GM18951 (cell line): ENCODE measurements around the gene CENPF.

Experiments used
- POLR2A ChIP-seq: IDR thresholded peaks from 4 replicates; pipeline ENCODE4 v1.6.1; 2011; ENCODE audit warnings: mild to moderate bottlenecking; ENCODE audit not compliant: insufficient read length, insufficient read depth; ENCODE audit errors: extremely low read depth
- in situ Hi-C: fragments of 300-500 bp; cut with MboI; formaldehyde crosslinking; loops from one replicate; pipeline ENCODE4 v1.12.0; 2022; ENCODE audit warnings: low sequenced_read_pairs, mixed read lengths, inconsistent platforms; ENCODE audit not compliant: unreplicated experiment

Gene CENPF

DNA sequence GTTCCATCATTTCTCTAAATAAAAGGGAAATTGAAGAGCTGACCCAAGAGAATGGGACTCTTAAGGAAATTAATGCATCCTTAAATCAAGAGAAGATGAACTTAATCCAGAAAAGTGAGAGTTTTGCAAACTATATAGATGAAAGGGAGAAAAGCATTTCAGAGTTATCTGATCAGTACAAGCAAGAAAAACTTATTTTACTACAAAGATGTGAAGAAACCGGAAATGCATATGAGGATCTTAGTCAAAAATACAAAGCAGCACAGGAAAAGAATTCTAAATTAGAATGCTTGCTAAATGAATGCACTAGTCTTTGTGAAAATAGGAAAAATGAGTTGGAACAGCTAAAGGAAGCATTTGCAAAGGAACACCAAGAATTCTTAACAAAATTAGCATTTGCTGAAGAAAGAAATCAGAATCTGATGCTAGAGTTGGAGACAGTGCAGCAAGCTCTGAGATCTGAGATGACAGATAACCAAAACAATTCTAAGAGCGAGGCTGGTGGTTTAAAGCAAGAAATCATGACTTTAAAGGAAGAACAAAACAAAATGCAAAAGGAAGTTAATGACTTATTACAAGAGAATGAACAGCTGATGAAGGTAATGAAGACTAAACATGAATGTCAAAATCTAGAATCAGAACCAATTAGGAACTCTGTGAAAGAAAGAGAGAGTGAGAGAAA lies 38.4 kb downstream of the CENPF start:
- in situ Hi-C loops: no loop called here
- no peak for TF ChIP-seq POLR2A

GRCh38 chr1:214643030-214643429 lies 40.0 kb downstream of the CENPF start:
- in situ Hi-C loops: no loop called here
- no peak for TF ChIP-seq POLR2A

DNA sequence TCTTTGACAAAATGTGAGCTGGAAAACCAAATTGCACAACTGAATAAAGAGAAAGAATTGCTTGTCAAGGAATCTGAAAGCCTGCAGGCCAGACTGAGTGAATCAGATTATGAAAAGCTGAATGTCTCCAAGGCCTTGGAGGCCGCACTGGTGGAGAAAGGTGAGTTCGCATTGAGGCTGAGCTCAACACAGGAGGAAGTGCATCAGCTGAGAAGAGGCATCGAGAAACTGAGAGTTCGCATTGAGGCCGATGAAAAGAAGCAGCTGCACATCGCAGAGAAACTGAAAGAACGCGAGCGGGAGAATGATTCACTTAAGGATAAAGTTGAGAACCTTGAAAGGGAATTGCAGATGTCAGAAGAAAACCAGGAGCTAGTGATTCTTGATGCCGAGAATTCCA lies 42.7 kb downstream of the CENPF start:
- in situ Hi-C loops: no loop called here
- no peak for TF ChIP-seq POLR2A

- TF ChIP-seq POLR2A: no peak
- in situ Hi-C loops: no loop called here
These were observed 45.8 kb downstream of the CENPF start for GRCh38 chr1:214648801-214649200.

DNA sequence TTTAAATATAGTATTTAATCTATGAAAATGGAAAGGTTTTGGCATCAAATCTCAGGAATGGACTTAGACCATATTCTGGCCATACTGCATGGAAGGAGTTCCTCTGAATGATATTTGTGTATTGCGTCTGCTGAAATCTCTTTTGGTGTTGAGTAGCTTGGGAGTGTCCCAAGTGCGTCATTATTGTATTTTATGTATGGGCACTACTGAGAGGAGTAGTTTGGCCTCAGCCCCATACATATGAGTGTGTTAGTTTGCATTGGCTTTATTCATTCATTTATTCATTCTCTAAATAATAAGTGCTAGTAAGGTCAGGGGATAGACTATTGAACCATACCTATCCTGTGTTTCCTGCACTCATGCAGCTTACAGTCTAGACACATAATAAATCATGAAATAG lies 46.6 kb downstream of the CENPF start:
- TF ChIP-seq POLR2A: no peak
- in situ Hi-C loops: no loop called here

DNA sequence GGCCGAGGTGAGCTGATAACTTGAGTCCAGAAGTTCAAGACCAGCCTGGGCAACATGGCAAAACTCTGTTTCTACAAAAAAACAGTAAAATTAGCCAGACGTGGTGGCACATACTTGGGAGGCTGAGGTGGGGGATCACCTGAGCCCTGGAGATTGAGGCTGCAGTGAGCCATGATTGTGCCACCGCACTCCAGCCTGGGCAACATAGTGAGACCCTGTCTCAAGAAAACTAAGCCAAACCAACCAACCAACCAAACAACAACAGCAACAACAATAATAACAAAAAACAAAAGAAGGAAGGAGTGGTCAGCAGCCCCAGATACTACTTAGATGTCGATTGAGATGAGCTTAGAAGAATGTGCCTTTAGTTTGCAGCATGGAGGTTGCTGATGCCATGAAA lies 47.7 kb downstream of the CENPF start:
- TF ChIP-seq POLR2A: no peak
- in situ Hi-C loops: no loop called here

DNA sequence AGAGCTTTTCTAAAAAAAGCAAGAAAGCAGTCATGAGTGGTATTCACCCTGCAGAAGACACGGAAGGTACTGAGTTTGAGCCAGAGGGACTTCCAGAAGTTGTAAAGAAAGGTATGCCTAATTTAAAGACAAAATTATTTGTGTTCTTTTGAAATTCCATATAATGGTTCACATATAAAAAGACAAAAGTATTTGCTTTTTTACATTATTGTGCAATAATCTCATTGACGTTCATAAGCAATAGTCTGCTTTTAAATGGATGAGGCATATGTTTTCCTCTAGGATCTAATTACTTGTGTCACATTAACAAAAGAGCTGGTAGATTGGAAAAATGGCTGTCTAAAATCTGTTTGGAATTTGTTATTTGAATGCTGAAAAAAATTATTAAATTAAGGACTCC lies 54.3 kb downstream of the CENPF start:
- in situ Hi-C loops: no loop called here
- TF ChIP-seq POLR2A: no peak

DNA sequence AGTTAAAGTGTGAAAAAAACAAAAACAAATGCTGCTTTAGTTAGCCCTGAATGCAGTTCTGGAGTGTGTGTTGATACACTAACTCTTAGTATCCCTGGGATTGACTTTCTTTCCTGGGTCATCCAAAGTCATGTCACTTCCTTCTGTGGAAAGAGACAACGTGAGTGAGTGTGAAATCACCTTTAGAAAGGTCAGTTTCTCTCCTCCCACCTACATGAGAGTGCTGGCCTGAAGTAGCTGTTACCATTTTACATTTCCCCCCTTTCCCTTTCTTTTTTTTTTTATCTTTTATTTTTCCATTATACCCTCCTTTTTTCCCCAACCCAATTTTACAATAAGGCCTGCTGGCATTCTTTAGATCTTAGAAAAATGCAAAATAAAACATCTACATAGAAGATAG lies 55.2 kb downstream of the CENPF start:
- in situ Hi-C loops: no loop called here
- no peak for TF ChIP-seq POLR2A

DNA sequence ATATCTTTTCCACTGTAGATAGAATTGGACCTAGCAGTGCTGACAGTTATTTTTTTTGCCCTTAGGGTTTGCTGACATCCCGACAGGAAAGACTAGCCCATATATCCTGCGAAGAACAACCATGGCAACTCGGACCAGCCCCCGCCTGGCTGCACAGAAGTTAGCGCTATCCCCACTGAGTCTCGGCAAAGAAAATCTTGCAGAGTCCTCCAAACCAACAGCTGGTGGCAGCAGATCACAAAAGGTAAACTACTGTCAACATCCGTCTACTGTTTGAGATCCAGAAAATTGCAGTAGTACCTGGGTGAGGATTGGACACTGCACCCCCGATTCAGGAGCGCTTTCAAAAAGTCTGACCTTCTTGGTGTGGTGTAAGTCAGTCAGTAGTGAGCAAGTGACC lies 55.8 kb downstream of the CENPF start:
- no peak for TF ChIP-seq POLR2A
- in situ Hi-C loops: no loop called here

GRCh38 chr1:214660190-214660589 lies 57.2 kb downstream of the CENPF start:
- in situ Hi-C loops: no loop called here
- TF ChIP-seq POLR2A: no peak

DNA sequence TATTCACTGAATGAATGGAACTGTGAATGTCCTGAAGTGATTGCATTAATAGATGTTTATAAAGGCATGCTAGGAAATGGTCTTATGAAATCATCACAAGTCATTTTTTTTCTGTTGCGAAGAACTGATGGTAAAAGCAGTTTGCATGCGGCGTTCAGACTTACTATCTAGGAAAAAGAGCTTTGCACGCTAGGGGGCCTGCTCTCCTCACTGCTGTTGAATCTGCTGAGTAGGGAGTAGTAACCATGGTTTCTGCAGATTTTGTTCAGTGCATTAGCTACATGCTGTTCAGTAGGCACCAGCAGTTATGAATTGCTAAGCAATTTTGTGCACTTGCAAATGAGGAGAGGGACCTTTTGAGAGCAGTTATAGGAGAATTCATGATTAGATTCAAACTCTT lies 57.9 kb downstream of the CENPF start:
- in situ Hi-C loops: no loop called here
- no peak for TF ChIP-seq POLR2A

DNA sequence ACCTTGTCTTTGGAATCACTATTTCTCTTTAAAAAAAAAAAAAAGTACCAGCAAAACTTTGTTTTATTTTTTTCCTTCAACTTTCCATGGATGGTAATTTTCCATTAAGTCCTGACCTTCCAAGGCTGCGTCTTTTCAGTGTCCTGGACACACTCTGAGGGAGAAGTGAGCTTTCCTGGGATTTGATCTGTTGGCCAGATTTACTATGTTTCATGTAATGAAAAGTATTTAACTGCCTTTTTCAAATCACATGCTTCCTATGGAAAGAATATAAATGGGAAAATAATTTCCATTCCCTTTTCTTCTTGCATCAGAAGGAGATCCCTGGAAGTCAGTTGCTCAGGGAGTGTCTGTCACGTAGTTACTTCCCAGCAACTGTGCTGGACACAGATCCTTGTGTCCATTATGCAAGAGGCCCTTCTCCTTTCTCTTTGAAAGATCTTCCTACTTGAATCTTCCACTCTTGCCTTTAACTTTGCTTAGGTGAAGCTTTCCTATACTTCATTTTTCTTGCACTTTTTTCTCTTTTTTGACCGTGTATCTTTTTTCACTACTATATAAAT lies 59.3 kb downstream of the CENPF start:
- in situ Hi-C loops: no loop called here
- TF ChIP-seq POLR2A: no peak

DNA sequence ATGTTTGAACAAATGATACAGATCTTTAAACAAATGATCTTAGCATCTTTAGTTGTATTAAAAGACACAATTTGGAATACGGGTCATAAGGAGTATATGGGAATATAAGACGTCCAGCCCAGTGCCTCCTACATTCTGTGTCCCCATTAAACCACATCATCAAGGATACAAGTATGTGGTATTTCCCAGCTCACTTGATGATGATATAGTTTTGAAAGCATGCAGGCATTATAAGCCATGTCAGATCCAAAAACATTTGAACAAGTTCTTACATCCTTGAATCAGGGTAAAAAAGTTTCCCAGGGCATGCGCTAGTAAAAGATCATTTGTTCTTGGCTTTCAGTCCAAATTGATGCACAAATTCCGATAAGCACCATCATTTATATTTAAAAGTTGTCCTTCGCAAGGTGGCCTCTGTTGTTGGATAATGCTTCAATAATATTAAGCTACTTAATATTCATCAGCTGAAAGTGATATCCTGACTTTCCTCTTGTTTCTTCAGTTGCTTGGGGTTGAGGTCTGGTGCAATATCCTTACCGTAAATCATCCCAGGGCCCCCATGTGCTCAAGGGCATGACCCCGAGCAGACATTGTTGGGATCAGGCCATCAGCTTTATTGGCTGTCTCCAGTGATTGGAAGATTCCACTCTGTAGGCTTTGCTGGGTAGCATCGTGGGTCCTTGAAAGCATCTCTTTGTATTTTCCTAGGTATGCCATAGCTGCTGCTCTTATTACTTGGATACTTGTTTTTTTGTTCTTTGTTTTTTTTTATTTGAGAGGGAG lies 61.8 kb downstream of the CENPF start:
- no peak for TF ChIP-seq POLR2A
- in situ Hi-C loops: no loop called here

DNA sequence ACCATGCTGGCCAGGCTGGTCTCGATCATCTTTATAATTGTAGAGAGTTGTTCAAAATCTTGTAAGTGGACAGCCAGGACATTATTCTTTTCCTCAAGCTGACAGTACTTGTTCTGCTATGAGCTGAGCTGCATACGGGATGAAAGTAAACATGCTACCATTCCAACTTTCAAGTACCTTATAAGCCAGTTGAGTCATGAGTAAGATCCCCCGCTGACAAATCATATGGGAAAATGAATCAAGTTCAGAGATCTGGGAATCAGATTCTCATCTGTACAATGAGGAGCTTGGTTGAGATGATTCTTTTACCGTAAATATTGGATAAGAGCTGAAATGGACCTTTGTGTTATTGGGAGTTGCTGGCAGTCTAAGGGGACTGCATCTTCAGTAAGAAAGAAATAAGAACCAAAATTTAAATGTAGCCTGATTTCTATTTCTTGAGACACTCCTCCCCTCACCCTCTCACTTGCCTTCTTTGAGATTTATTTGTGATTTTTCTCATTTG lies 62.7 kb downstream of the CENPF start:
- in situ Hi-C loops: no loop called here
- TF ChIP-seq POLR2A: no peak

- in situ Hi-C loops: no loop called here
- TF ChIP-seq POLR2A: no peak
These were observed 63.7 kb downstream of the CENPF start for GRCh38 chr1:214666674-214667073.
